ENCODE data around the gene C7orf57.

GRCh38 chr7:48063985-48064384 is 28.6 kb downstream of the C7orf57 start:
- no peak for TF ChIP-seq CTCF (IDR thresholded peaks at IDR 0.05)
- no peak for TF ChIP-seq EZH2 (IDR thresholded peaks at IDR 0.05; ENCODE audit: borderline replicate concordance, insufficient read depth, low read depth, low read length, poor library complexity, severe bottlenecking)
